ENCODE results near the gene TOP2A.

Gene TOP2A

GRCh38 chr17:40338941-40339649 lies 78.6 kb downstream of the TOP2A start:
- DNase-seq (ENCODE audit: low read depth, low spot score) = no peak
- no peaks in the 10 kb centered on the region for H3K9me3 ChIP-seq (ENCODE audit: insufficient read depth, low read length)
- H3K4me3 ChIP-seq (ENCODE audit: insufficient read length, low read depth) = no peak overlapping the region
- H3K27me3 ChIP-seq (ENCODE audit: insufficient read depth, insufficient read length) = peaks cover 60% of the 10 kb centered on the region
- H3K36me3 ChIP-seq (ENCODE audit: insufficient read depth, insufficient read length, low read length) = peaks cover 25% of the 10 kb centered on the region
- TF ChIP-seq SUZ12 (IDR thresholded peaks at IDR 0.05; ENCODE audit: extremely low read depth, insufficient read depth, insufficient read length) = no peak
- TF ChIP-seq ZNF274 (IDR thresholded peaks at IDR 0.05; ENCODE audit: low read depth, low read length) = no peak
- no peak for TF ChIP-seq YY1 (IDR thresholded peaks at IDR 0.05; ENCODE audit: insufficient read depth, insufficient read length)
- no peak overlapping the region for H3K9ac ChIP-seq (ENCODE audit: insufficient read length, low read depth)
- peaks cover 24% of the 10 kb centered on the region for H3K4me1 ChIP-seq (ENCODE audit: insufficient read depth, insufficient read length)

Data from NT2/D1 (cell line).